MCF 10A (cell line): ENCODE data around the gene RELCH. TPM values are rescaled to one million over a fixed set of nuclear protein-coding genes. Genes with fewer than 3 reads are reported as not detected.
A peak's percentile ranks its signal among the peaks of the same experiment; 100 is the strongest.

Experiments
- BruUV-seq: library from RNA; stranded (reverse); fragments of 400-500 nt; replicated peaks from 2 replicates; lab custom pipeline; 2021; lab: Mats Ljungman, UMichigan
- CTCF ChIA-PET: fragments of 300-600 bp; sonication (Branson Sonifier 250); formaldehyde crosslinking; extraction: SDS; loops from one replicate; lab custom pipeline; 2021; ENCODE audit warnings: antibody characterized with exemption, inconsistent platforms; lab: Yijun Ruan, JAX
- POLR2A ChIA-PET: fragments of 300-600, 350-650 bp; sonication (Branson Sonifier 250); formaldehyde crosslinking; extraction: SDS; loops from one replicate; lab custom pipeline; 2020; ENCODE audit warnings: antibody characterized with exemption, inconsistent platforms; lab: Yijun Ruan, JAX
- DNase-seq: peaks from one replicate; pipeline ENCODE4 v3.0.0-alpha.2; 2018; ENCODE audit not compliant: unreplicated experiment
- H3K27ac Mint-ChIP-seq: one replicate; pipeline ENCODE4 v1.8.0; 2022; ENCODE audit warnings: mild to moderate bottlenecking, low read depth, mixed read lengths; ENCODE audit not compliant: unreplicated experiment
- H3K27me3 Mint-ChIP-seq: one replicate; pipeline ENCODE4 v1.8.0; 2022; ENCODE audit warnings: mixed read lengths; ENCODE audit not compliant: insufficient read depth, unreplicated experiment
- H3K36me3 Mint-ChIP-seq: one replicate; pipeline ENCODE4 v1.8.0; 2022; ENCODE audit warnings: mild to moderate bottlenecking, moderate library complexity, mixed read lengths; ENCODE audit not compliant: insufficient read depth, unreplicated experiment
- H3K4me1 Mint-ChIP-seq: one replicate; pipeline ENCODE4 v1.8.0; 2022; ENCODE audit warnings: mixed read lengths; ENCODE audit not compliant: insufficient read depth, unreplicated experiment
- H3K4me3 Mint-ChIP-seq: one replicate; pipeline ENCODE4 v1.8.0; 2022; ENCODE audit warnings: mild to moderate bottlenecking, moderate library complexity, mixed read lengths; ENCODE audit not compliant: unreplicated experiment
- H3K9me3 Mint-ChIP-seq: one replicate; pipeline ENCODE4 v1.8.0; 2022; ENCODE audit warnings: mixed read lengths; ENCODE audit not compliant: unreplicated experiment
- CTCF ChIP-seq: fragments of 200-600 bp; IDR thresholded peaks from one replicate; pipeline ENCODE4 v1.8.0; 2022; ENCODE audit warnings: antibody characterized with exemption, mild to moderate bottlenecking; ENCODE audit not compliant: unreplicated experiment
- intact Hi-C: fragments of 100-400 bp; cut with micrococcal nuclease; formaldehyde crosslinking; loops from 2 replicates; pipeline ENCODE4 v1.14.1; 2022
- total RNA-seq: library from RNA; stranded (reverse); gene quantifications from 2 replicates; pipeline ENCODE4 v1.2.3, GENCODE V29; 2022

Gene RELCH
- total RNA-seq, 1 experiment from 2014 or later = 24.7 TPM

GRCh38 chr18:62332964-62333695 lies 146.1 kb downstream of the RELCH start:
- intact Hi-C loops = no loop called here
- BruUV-seq = no TSS peak
- ChIA-PET CTCF (interaction anchor here (0.5 kb wide), 1 partner anchor 1119 kb away, joined by 3 read pairs; no protein-coding TSS in a partner anchor), POLR2A (no interaction called here)
- no peak for DNase-seq
- no peaks in the 10 kb centered on the region for H3K9me3 Mint-ChIP-seq
- no peaks in the 10 kb centered on the region for H3K36me3 Mint-ChIP-seq
- H3K27ac Mint-ChIP-seq = no peak overlapping the region
- H3K4me3 Mint-ChIP-seq = no peak overlapping the region
- peaks cover 12% of the 10 kb centered on the region for H3K4me1 Mint-ChIP-seq
- no peak for TF ChIP-seq CTCF
- H3K27me3 Mint-ChIP-seq = no peaks in the 10 kb centered on the region

GRCh38 chr18:62334120-62334519 lies 147.1 kb downstream of the RELCH start:
- peak overlapping the region; percentile 39 for H3K27ac Mint-ChIP-seq
- TF ChIP-seq CTCF = no peak
- intact Hi-C loops = loop anchor here (1.0 kb wide), 1 partner anchor 66 kb away; no protein-coding TSS in a partner anchor

GRCh38 chr18:62335494-62335893 lies 148.4 kb downstream of the RELCH start:
- Mint-ChIP-seq H3K4me3 (no peak overlapping the region), H3K4me1 (peaks cover 17% of the 10 kb centered on the region), H3K9me3 (no peaks in the 10 kb centered on the region), H3K27me3 (no peaks in the 10 kb centered on the region), H3K36me3 (peaks cover 4% of the 10 kb centered on the region), H3K27ac (no peak overlapping the region)
- CTCF ChIA-PET = interaction anchor here (0.6 kb wide), 1 partner anchor 858 kb away, joined by 4 read pairs; no protein-coding TSS in a partner anchor
- no peak for TF ChIP-seq CTCF
- no TSS peak for BruUV-seq
- POLR2A ChIA-PET = no interaction called here
- intact Hi-C loops = no loop called here
- peak; percentile 40 for DNase-seq

More at GRCh38 chr18:62334120-62334519, 147.1 kb downstream of the RELCH start:
- peak; percentile 91 for DNase-seq
- Mint-ChIP-seq H3K4me1 (peaks cover 14% of the 10 kb centered on the region), H3K27me3 (no peaks in the 10 kb centered on the region), H3K4me3 (no peak overlapping the region), H3K9me3 (no peaks in the 10 kb centered on the region), H3K36me3 (no peaks in the 10 kb centered on the region)
- no TSS peak for BruUV-seq
- ChIA-PET POLR2A (no interaction called here), CTCF (interaction anchor here (1.5 kb wide), 1 partner anchor 18 kb away, joined by 4 read pairs; no protein-coding TSS in a partner anchor)

GRCh38 chr18:62336618-62337017 lies 149.6 kb downstream of the RELCH start:
- Mint-ChIP-seq H3K27ac (no peak overlapping the region), H3K4me3 (no peak overlapping the region), H3K27me3 (no peaks in the 10 kb centered on the region), H3K9me3 (no peaks in the 10 kb centered on the region), H3K4me1 (peaks cover 17% of the 10 kb centered on the region), H3K36me3 (peaks cover 4% of the 10 kb centered on the region)
- POLR2A ChIA-PET = no interaction called here
- DNase-seq = no peak
- no peak for TF ChIP-seq CTCF
- CTCF ChIA-PET = no interaction called here
- intact Hi-C loops = no loop called here
- BruUV-seq = no TSS peak
